IPS-18c (cell line): ENCODE data around the gene SLC29A3.

ENCODE experiments used
- H3K4me3 ChIP-seq: 2 replicates; pipeline ENCODE4 v1.7.0; 2013; ENCODE audit warnings: low read depth, mild to moderate bottlenecking, low read length, moderate library complexity; ENCODE audit not compliant: insufficient read depth
- H3K9me3 ChIP-seq: one replicate; pipeline ENCODE4 v1.6.1; 2013; ENCODE audit warnings: mild to moderate bottlenecking, low read length, moderate library complexity; ENCODE audit not compliant: control insufficient read depth, insufficient read depth

Gene SLC29A3

DNA sequence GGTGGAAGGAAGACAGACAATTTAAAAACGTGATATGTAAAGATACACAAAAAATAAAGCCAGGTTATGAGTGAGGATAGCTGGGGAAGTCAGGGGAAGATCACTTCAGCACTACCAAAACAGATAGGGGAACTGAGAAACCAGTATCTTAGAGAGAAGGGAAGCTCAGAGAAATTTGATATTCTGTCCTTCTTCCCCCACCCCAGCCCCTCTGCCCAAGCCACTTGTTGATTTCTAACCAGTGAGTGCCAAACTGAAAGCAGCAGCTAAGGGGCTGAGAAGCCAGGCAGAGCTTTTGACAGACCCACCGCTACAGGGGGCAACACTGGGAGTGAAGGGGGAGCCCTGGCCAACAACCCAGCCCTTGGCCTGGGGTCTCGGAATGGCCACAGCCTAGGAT lies 9.1 kb upstream of the SLC29A3 start:
- H3K4me3 ChIP-seq, result no peak overlapping the region

DNA sequence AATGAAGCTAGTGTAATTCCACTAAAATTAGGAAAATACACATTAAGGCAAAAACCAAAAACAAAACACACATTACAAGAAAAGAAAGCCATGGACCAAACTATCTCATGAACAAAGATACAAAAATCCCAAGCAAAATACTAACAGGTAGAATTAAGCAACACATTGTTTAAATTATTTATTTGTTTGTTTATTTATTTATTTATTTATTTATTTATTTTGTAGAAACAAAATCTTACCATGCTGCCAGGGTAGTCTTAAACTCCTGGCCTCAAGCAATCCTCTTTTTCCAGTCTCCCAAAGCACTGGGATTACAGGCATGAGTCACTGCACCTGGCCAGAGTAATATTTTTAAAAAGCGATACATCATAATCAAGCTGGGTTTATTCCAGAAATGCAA lies 6.8 kb upstream of the SLC29A3 start:
- H3K4me3 ChIP-seq, result no peak overlapping the region
- H3K9me3 ChIP-seq, result no peaks in the 10 kb centered on the region

More for the DNA sequence above, 9.1 kb upstream of the SLC29A3 start:
- no peaks in the 10 kb centered on the region for H3K9me3 ChIP-seq

- H3K9me3 ChIP-seq, result no peaks in the 10 kb centered on the region
- no peak overlapping the region for H3K4me3 ChIP-seq
These were observed 6.0 kb upstream of the SLC29A3 start for GRCh38 chr10:71312811-71313789.

DNA sequence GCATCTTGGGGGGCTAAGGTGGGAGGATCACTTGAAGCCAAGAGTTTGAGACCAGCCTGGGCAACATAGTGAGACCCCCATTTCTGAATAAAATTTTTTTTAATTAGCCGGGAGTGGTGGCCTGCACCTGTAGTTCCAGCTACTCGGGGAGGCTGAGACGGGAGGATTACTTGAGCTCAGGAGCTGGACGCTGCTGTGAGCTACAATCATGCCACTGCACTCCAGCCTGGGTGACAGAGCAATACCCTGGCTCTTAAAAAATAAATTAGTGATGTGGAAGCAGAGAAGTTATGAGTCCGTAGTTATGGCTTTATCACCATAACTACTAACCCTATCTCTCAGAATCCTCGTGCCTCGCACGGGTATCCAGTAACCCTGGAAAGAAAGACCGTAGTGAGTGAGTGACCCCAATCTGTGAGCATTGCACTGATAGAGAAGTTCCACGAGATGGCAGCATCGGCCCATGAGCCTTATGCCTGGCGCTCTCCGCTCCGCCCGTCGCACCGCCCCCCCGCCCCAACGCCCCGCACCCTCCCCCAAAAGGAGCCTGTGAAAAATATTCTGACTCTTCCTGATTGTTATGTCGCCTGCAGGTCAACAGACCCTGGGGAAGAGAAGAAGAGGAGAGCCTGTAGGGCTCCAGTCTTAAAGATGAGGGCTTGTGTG lies 4.9 kb upstream of the SLC29A3 start:
- peak overlapping the region; percentile 38; the same call in 1 of the 2 replicates for H3K4me3 ChIP-seq
- no peaks in the 10 kb centered on the region for H3K9me3 ChIP-seq

GRCh38 chr10:71314694-71315225 lies 4.3 kb upstream of the SLC29A3 start:
- Histone ChIP-seq H3K4me3 (peak overlapping the region; percentile 38; the same call in 1 of the 2 replicates), H3K9me3 (no peaks in the 10 kb centered on the region)

- Histone ChIP-seq H3K4me3 (no peak overlapping the region), H3K9me3 (no peaks in the 10 kb centered on the region)
These were observed 2.8 kb upstream of the SLC29A3 start for GRCh38 chr10:71316056-71316785.

- H3K4me3 ChIP-seq, result no peak overlapping the region
- H3K9me3 ChIP-seq, result no peaks in the 10 kb centered on the region
These were observed 2.3 kb upstream of the SLC29A3 start for GRCh38 chr10:71316786-71317160.

GRCh38 chr10:71317739-71318138 lies 1.3 kb upstream of the SLC29A3 start:
- Histone ChIP-seq H3K4me3 (no peak overlapping the region), H3K9me3 (no peaks in the 10 kb centered on the region)

DNA sequence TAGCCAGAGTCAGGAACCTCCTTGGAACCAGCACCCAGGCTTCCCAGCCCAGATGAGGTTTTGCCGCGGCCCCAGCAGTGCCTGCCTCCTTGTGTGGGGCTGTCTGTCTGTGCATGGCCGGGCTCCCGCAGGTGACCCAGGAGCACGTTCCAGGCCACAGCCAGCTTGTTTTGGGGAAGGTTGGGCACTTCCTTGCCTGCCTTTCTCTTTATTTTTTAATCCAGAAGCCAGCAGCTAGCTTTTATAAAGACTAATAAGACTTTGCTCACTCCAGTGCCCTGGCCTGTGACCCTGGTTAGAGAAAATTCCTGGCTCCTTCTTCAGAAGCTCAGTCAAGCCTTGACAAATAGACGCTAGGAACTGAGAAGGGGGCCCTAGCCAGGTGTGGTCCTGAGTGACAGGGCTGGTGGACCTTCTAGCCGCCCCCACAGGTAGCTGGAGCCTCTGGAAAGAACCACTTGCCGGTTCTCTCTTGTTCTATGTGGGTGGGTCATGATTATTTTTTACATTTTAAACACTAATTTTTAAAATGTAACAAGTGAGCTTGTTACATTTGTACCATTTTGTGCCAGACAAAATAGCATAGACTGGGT lies 837 bp downstream of the SLC29A3 start:
- Histone ChIP-seq H3K4me3 (peak overlapping the region; percentile 78; the same call in 1 of the 2 replicates), H3K9me3 (no peaks in the 10 kb centered on the region)

DNA sequence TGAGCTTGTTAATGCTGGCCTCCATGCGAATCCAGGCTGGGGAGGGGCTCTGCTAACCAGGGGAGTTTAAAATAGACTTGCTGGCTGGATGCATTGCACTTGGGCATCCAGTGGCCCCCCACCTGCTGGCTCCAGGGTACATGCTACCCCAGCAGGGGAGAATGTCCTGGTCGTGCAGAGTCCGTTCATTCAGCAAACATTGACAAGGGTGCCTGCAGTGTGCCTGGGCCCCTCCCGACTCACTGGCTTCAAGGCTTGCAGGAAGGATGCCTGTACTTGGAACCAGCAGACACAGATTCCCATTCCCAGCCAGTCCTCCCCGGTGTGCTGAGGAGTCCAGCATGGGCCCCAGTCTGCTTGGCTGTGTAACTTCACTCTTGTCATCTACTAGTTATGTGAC lies 1.5 kb downstream of the SLC29A3 start:
- H3K4me3 ChIP-seq, result no peak overlapping the region

DNA sequence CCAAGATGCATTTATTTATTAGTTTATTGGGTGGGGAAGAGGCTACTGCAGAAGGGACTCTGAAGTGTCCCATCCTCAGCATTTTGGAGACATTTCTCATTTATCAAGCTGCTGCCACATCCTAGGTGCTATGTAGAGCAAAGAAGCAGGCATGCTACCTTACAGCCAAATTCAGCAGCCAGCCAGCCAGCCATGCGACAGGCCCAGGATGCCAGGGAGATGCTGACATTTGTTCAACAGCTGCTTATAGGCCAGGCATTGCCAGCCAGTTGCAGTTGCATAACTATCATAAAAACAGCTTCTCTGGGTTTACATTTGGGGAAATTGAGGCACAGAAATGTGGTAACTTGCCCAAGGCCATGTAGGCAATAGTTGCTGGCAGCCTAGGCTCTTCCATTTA lies 2.3 kb downstream of the SLC29A3 start:
- no peaks in the 10 kb centered on the region for H3K9me3 ChIP-seq
- no peak overlapping the region for H3K4me3 ChIP-seq

More for the DNA sequence above, 1.5 kb downstream of the SLC29A3 start:
- no peaks in the 10 kb centered on the region for H3K9me3 ChIP-seq

DNA sequence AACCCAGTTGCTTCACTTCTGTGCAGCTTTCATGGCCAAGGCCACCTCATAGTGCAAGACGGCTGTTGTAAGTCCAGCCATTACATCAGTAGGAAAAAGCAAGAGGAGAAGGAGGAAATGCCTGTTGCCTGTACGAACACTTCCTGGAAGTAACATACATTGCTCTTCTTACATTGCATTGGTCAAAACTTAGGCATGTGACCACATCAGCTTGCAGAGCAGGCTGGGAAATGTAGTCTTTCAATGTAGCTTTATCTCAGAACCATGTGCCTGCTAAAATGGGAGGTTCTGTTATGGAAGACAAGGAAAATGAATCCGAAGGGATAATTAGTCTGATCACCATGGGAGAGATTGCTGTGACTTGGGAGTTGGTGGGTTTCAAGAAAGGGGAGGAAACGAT lies 4.3 kb downstream of the SLC29A3 start:
- Histone ChIP-seq H3K9me3 (no peaks in the 10 kb centered on the region), H3K4me3 (no peak overlapping the region)

DNA sequence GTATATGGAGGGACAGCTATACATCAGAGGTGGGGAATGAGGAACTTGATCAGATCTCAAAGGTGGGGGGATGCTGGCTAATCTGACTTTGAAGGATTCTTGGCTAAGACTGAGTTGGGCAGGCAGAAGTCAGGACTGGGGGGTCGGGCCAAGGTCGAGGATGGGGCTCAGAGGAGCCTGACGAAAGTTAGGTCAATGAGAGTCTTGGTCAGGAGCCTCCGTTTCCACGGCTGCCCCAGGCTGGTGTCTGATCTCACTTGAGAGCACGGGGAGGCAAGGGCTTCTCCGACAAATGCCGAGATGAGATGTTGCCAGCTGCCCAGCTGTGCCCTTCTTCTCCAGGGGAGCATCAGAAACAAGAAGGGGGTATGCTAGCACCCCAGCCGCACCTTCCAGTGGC lies 5.7 kb downstream of the SLC29A3 start:
- Histone ChIP-seq H3K4me3 (no peak overlapping the region), H3K9me3 (no peaks in the 10 kb centered on the region)

- H3K9me3 ChIP-seq, result no peaks in the 10 kb centered on the region
- no peak overlapping the region for H3K4me3 ChIP-seq
These were observed 6.2 kb downstream of the SLC29A3 start for GRCh38 chr10:71325267-71325666.

DNA sequence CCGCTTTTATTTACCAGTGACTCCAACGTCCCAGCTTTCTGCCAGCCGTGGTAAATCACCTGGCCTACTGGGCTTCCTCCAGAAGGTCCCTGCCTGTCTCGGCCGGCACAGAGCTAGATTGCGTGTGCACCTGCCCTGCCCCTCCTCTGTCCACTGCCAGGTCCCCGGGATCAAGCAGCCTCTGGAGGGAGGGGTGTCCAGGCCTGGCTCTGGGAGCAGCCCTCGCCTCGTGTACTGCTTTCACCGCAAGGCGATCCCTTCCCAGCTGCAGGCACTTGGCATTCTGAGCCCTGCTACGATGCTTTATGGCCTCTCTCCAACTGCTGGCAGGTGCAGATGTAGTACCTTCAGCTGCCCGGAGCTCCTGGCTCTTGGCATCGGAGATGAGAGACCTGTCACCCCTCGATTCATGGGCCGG lies 7.4 kb downstream of the SLC29A3 start:
- Histone ChIP-seq H3K9me3 (no peaks in the 10 kb centered on the region), H3K4me3 (no peak overlapping the region)

DNA sequence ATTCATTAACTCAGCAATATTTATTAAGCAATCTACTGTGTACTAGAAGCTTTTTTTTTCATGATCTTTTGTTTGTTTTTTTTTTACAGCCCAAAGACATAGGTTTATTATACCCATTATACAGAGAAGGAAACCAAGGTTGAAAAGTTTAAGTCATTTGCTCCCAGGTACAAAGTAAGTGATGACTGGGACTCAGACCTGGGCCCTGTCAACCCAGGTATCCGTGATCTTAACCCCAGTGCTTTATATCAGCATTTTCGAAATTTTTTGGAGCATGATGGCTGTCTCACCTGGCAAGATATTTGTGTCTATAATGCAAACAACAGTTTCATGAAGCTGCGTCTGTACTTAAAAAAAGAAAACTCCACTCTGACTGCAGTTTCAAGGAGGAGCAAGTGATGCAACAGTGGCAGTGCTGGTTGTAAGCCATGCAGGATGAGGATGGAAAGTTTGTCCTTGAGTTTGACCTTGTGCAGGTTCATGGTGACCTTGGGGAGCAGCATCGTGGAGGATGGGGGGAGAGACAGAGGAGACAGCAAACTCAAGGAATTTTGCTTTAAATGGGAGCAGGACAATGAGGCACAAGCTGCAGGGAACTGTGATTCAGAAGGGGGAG lies 11.8 kb downstream of the SLC29A3 start:
- no peaks in the 10 kb centered on the region for H3K9me3 ChIP-seq
- H3K4me3 ChIP-seq, result no peak overlapping the region

GRCh38 chr10:71331736-71332135 lies 12.7 kb downstream of the SLC29A3 start:
- Histone ChIP-seq H3K4me3 (no peak overlapping the region), H3K9me3 (no peaks in the 10 kb centered on the region)
